ENCODE data around the gene EDN2.

Gene EDN2

GRCh38 chr1:41482001-41482765 is 2.3 kb downstream of the EDN2 start:
- peak; percentile 48 for DNase-seq

- no peak for DNase-seq
These were observed 3.2 kb downstream of the EDN2 start for GRCh38 chr1:41481109-41481775.

DNA sequence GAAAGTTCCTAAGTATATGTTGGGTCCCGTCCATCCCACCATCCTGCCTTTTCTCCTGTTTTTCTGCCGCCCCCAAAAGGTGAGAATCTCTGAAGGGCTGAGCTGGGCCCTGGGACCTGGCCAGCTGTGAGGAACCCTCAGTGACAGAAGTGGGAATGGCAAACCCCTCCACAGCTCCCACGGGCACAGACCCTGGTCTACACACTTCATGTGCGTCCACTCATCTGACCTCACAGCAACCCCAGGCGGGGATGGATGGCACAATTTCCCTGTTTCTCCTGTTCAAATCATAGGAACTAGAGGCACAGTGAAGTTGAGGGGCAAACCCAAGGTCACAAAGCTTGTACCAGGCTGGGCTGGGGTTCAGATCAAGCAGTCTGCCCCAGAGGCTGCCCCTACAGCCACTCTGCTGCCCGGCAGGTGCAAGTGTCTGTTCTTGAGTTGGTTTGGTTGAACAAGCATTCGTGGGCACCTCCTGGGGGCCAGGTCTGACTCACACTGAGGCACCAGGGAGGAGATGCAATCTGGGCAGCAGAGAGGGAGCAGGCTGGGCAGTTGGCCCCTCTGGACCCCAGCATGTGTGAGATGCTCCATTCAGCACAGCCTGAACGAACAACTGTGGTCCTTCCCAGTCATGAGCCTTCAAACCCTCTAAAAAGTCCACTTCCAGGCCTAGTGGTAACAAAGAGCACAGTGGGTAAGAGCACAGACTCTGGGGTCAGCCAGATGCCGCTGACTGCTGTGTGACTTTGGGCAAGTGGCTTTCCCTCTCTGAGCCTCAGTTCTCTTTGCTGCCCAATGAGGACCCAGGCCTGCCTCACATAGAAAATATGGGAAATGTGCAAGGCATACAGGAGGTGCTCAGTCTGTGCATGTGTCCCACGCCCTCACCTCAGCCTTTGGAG is 4.0 kb downstream of the EDN2 start:
- no peak for DNase-seq

DNA sequence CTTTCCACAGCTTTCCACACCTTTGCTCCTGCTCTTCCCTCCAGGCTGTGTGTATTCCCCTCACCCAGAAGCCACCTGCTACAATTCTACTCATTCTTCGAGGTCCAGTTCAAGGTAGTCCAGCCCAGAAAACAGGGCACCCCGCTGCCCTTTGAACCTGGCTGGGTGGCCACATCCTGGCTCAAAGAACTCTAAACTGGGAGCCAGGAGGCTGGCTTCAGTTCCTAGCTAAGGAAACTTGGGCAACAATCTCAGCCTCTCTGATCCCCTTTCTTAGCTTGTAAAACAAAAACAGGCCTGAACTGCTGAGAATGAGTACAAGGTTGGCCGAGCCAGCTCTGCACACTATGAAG is 4.7 kb downstream of the EDN2 start:
- no peak for DNase-seq

DNA sequence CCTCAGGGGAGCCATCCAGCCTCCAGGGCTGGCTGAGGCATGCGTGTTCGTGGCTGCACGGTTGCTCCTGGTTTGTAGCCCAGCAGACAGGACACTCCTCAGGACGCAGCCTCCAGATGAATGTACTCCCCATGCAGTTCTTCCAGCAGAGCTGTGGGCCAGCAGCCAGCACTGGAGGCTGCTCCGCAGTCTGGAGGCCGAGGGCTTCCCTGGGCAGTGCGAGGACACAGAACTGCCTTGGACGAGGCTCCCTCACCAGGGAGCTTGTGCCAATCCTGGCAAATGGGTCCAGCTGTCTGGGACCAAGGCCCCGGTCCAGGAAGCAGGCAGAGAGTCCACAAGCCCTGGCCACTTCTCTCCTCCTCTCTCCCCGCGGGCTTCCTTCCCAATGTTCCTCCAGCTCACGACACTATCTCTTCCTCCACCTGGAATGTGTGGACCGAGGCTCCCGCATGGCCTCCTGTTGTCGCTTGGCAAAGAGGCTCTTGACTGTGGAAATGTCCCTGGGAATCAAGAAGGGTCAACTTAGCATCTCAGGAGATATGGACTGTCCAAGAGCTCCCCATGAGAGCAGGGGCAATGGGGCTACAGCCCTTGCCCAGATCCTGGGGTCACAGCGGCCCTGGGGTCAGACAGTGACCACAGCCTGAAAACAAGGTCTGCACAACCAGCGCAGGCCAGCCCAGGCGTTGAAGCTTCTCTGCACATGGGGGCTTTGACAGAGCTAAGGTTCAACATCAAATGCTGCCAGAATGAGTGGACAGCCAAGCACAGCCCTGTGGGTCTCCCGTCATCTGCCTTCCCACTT is 5.3 kb downstream of the EDN2 start:
- DNase-seq, result no peak

DNA sequence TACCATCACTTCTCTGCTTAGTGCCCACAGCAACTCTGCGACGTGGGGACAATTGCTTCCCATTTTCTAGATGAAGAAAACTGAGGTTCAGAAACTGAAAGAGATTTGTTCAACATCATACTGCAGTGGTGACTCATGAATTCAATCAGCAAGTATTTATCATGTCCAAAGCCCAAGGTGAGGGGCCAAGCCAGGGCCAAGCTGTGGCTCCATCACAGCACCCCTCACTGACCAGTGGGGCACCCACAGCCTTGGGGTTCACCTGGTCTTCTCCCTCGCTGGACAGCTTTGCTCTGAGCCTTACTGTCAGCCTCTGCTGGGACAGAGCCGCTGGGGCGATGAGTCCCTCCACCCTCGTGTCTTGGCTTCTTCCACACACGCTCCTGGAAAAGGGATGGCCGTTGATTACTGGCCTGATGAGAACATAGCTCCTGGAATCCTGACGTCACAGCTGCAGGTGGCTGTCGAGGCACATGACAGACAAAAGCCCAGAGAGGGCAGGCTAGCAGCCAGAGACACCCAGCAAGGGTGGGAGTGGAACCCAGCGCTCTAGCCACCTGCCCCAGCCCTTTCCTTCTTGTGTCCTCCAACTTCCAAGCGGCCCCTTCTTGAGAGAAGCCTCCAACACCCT is 6.2 kb downstream of the EDN2 start:
- DNase-seq, result no peak

DNA sequence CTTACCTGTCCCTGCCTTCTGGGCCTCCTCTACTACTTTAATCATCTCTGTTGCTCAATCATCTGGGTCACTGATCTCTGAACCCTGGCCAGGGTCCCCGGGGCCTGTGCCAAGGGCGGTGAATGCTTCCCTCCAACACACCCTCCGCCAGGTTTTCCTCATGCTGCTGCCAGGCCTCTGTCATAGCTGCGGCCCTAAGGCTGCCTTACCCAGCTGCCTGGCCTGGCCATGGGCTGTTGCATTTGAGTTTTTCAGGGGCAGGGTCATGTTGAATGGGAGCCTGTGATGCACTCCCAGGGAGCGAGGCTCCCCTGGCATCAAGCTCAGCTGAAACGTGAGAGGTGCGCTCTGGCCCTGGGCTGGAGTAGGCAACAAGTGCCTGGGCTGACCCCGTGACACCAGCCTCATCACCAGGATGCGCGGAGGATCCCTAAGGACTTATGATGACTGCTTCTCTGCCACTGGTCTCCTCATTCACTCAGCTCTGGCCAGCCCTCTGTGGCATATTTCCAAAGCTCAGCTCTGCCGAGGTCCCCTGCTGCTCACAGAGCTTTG is 7.6 kb downstream of the EDN2 start:
- no peak for DNase-seq

DNA sequence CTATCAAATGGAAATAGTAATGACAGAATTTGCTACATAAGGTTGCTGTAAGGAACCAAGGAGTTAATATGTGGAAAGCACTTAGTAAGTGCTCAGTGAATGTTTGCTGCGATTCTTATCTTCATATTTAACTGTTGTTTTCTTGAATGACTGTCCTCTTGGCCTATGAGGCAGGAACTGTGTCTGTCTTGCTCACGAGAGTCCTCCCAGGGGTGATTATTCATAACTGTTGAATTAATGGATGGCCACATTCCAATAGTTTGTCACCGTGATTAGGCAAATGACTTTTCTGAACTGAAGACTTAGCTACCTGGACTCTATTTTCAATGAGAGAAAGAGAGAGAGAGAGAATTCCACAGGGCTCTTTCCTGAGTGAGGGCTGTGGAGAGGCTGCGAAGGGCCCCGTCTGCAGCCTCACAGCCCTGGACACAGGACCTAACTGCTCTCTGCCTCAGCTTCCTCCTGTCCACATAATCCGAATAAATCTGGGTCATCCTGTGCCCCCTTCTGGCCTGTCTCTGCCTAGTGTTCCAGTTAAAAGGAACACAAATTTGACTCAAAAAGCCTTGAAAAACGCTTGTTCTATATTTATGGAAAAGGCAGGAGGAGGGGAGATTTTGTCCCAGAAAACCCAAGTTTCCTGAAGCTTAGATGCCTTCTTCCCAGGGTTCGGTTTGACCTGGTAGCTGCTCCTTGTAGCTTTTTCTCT is 8.5 kb downstream of the EDN2 start:
- DNase-seq, result no peak

DNA sequence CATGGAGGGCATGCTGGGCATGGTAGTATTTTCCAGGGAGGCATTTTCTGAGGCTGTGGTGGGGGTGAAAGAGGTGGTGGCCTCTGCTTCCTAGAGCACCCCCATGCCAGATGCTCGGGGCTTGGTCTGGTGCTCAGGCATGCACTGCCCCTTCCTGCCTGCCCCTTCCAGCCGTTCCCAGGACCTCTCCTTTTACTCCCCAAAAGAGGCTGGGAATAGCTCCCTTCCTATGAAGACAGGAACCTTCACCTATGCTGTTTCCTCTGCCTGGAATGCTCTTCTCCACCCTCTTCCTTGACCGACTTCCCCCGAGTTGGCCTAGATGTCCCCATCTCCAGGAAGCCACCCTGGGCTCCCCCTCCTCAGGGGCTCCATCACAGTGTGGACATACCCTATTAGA is 9.1 kb downstream of the EDN2 start:
- no peak for DNase-seq

DNA sequence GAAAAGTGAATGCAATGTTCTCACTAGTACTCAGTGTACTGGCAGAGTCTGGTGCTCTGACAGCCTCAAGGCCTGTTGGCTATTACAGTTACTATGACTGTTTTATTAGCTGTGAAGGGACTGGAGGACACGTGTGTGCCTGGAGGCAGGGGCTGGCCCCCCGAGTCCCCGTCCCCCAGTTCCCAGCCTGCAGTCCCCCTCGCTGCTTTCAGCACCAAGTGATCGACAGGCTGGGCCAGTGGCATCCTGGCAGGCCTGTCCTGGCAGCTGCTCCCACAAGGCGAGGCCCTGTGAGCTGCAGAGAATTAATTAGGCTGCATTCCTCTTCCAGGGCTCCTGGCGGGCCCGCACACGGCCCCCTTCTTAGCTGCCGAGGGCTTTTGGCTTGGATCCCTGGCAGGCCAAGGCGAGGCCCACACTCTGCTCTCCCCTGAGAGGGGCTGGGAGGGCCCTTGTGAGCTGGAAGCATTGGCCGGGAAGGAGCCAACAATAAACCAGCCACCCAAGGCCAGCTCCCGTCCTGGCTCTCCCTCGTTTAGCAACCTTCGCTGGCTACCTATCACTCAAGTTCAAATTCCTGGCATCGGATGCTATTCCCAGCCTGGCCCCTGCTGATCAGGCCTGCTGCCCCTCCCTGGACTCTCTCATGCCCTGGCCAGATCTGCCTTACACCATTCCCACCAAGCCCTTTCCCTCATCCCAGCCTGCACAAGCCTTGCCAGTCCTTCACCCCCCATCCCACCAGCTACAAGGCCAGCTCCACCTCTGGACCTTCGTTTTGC is 9.8 kb downstream of the EDN2 start:
- DNase-seq, result no peak

DNA sequence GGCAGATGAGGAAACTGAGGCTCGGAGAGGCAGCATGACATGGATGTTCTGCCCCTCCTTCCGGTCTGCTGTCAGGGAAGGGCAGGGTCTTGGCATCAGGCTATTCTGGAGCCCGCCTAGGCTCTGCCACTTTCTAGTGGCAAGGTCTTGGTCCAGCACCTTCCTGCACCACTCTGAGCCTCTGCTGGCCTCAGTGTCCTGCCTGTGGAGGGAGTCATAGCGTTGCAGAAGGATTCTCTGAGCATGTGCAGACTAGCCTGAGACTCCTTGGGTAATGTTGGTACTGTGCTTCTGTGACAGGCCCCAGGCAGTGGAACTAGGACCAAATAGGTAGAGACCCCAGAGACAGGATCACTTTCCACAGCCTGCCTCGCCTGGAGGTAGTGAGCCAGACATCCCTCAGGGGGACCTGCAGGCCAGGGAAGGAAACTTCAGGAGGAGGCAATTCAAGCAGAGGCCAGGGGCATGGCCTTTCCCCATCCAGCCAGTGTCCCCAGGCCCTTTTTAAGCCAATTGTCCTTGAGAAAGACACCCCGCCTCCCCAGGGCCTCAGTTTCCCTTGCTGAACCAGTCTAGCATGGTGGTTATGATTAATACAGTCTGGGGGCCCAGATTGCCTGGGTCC is 10.6 kb downstream of the EDN2 start:
- no peak for DNase-seq

DNA sequence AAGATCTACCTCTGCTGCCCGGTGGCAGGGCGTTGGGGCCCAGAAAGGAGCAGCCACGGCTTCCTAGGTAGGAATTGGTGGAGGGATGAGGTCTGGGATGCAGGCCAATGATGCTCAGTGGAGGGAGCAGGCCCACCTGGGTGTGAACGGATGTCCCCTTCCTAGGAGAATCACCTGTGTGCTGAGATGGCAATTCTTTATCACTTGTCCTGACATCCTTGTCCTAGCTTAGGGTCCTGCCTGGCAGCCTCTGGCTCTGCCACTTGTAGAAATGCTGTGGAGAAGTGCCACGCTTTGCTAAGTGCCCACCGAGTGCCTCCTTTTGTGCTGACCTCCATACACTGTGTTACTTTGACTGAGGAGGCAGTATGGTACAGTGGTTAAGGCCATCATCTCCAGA is 12.8 kb downstream of the EDN2 start:
- DNase-seq, result no peak

- no peak for DNase-seq
These were observed 14.8 kb downstream of the EDN2 start for GRCh38 chr1:41469706-41470105.

DNA sequence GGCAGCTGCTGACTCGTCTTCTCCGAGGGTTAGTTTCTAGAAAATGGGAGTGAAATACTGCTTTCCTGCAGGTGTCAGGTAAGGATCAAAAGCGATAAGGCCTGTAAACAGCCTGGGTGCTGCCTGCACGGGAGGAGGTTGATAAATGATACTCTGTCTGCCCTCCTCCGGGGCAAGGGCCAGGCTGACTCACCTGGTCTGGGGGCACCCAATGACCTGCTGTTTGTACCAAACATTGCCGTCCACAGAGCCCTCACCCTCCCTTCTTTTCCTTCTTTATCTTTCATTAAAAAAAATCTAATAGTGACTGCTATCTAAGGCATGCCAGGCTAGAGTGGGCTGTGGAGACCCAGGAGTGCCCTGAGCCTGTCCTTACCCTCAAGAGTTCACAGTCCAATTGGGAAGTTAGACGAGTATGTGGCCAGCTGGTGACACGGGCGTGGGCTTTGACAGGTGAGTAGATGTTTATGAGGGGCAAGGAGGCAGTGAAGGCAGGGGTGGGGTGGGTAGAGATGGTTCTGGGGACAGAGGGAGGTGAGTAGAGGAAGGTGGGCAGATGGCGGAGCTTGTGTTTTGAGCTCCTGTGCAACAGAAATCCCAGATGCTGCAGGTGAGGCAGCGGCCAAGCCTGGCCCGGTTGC is 16.2 kb downstream of the EDN2 start:
- no peak for DNase-seq

DNA sequence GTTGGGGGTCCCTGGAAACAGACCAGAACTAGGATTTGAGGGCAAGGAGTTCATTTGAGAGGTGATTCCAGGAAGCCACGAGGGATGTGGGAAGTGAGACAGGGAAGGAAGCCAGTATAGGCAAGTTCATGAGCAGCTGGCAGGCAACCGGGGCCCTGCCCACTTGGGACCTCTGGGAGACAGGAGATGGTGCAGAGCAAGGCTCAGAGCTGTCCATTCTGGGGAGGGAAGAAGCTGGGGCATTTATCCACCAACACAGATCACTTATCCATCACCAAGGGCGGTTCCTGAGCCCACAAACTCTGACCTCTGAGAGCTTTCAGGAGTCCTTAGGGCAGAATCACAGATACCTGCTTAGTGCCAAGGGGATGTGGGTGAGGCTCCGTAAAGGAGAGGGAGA is 16.8 kb downstream of the EDN2 start:
- DNase-seq, result no peak

GRCh38 chr1:41466146-41466545 is 18.3 kb downstream of the EDN2 start:
- no peak for DNase-seq

GRCh38 chr1:41465741-41466140 is 18.7 kb downstream of the EDN2 start:
- DNase-seq, result no peak

GRCh38 chr1:41464885-41465284 is 19.6 kb downstream of the EDN2 start:
- no peak for DNase-seq

DNA sequence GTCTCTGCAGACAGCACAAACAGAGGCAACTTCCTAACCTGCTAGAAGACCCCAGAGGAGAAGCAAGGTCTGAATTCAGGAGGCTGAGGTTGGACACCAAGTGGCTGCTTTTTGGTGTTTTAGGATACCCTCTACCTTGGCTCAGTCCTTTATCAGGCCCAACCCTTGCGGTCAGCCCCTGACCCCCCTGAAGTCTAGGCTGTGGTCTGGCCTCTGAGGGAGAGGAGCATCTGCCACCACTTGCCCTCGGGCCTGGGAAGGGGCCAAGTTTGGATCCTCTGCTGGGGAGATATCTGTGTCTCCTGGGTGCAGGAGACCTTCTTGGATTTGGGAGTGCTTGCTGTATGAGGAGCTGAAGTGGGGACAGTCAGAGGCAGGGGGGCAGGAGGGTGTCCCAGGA is 21.0 kb downstream of the EDN2 start:
- DNase-seq, result no peak

DNA sequence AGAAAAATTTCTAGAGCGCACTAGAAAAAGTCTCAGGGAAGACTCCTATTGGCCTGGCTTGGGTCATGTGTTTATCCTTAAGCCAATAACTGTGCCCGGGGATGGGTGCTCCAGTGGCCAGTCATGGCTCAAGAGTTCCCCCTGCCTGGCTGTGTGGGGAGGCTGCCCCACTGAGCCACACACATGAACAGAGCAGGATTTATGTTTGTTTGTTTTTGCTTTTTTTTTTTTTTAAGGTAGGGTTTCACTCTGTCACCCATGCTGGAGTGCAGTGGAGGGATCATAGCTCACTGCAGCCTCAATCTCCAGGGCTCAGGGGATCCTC is 21.8 kb downstream of the EDN2 start:
- no peak for DNase-seq

Data from hematopoietic multipotent progenitor cell treated with erythropoietin and hydrocortisone succinate and interleukin-3 and kit ligand, for 4 days (in vitro differentiated cells).